Natural killer cell treated with Interleukin-12 subunit alpha and Interleukin-12 subunit beta and Interleukin-15 and Interleukin-18, amount 100 ng/mL, for 72 hours (primary cell): ENCODE results near the gene SPOCK1. TPM values are rescaled to one million over a fixed set of nuclear protein-coding genes. Genes with fewer than 3 reads are reported as not detected.

ENCODE experiments used
- ATAC-seq, 2 donors: fragments of 150-1000 bp; cut with Tn5 transposase in 1 of 2; sonication (Bioruptor Pico), chemical (Tn5 transposase) in 1 of 2; 2 replicates each; pipeline ENCODE4 v1.10.0; 2021
- DNase-seq: peaks from one replicate; pipeline ENCODE4 v3.0.0; 2022; ENCODE audit warnings: low spot score
- H3K27ac Mint-ChIP-seq, 2 donors: 1 replicate in 1 of 2; 2 replicates in 1 of 2; pipeline ENCODE4 v1.8.0; 2022; ENCODE audit warnings: mixed read lengths in 2 of 2, mild to moderate bottlenecking in 1 of 2, moderate library complexity in 1 of 2
- H3K27me3 Mint-ChIP-seq, 2 donors: 1 replicate in 1 of 2; 2 replicates in 1 of 2; pipeline ENCODE4 v1.8.0; 2022; ENCODE audit warnings: mixed read lengths in 2 of 2
- H3K36me3 Mint-ChIP-seq: one replicate; pipeline ENCODE4 v1.8.0; 2022; ENCODE audit warnings: mixed read lengths
- H3K4me1 Mint-ChIP-seq, 2 donors: 1 replicate in 1 of 2; 2 replicates in 1 of 2; pipeline ENCODE4 v1.8.0; 2022; ENCODE audit warnings: low read depth in 2 of 2, mixed read lengths in 2 of 2, mild to moderate bottlenecking in 1 of 2
- H3K4me3 Mint-ChIP-seq: one replicate; pipeline ENCODE4 v1.8.0; 2022; ENCODE audit warnings: mixed read lengths
- H3K9me3 Mint-ChIP-seq: 2 replicates; pipeline ENCODE4 v1.8.0; 2022; ENCODE audit warnings: mixed read lengths
- total RNA-seq, 2 donors: library from RNA; stranded (reverse); gene quantifications; one replicate each; pipeline ENCODE4 v1.2.3, GENCODE V29; 2022

The SPOCK1 gene
- total RNA-seq, 2 donors from 2014 or later, result not detected

DNA sequence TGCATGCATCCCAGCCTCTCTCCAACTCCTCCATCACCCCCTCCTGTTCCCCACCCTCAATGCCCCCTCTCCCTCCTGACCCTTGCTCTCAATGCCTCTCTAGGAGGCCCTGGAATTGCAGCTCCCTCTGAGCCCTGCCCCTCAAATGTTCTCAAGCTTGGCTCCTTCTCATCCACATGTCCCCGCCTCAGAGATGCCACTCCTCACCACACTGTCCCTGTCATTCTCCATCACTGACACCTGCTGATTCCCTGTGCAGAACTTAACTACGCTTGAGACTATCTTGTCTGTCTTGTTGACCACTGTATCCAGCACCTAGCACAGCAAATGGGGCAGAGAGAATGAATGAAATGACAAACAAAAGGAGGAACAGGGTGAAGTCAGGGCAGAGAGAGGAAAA lies 314.4 kb downstream of the SPOCK1 start:
- ATAC-seq, result no peak
- H3K27me3 Mint-ChIP-seq, result peaks cover 7 to 9% of the 10 kb centered on the region in 2 donors
- no peak for DNase-seq
- H3K4me1 Mint-ChIP-seq, result no peaks in the 10 kb centered on the region
- no peak overlapping the region for H3K27ac Mint-ChIP-seq
- H3K9me3 Mint-ChIP-seq, result peaks cover 5% of the 10 kb centered on the region
- H3K36me3 Mint-ChIP-seq, result no peaks in the 10 kb centered on the region
- H3K4me3 Mint-ChIP-seq, result no peak overlapping the region

DNA sequence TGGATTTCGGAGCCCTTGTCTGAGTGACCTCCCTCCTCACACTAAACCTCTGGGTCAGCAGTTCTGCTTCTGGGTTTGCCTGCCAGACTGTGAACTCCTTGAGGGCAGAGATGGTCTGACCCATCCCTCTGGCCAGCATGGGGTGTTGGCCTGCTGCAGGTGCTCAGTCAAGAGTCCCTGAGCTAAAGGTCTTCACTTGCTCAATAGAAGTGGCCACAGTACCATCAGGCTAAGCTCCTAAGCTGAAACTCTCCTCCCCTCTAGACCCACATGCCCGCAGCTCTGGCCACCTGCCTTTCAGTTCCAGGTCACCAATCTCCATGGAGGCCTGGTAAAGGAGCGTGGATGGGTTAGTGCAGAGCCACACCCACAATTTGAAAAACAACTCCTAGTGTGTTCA lies 316.6 kb downstream of the SPOCK1 start:
- no peak for ATAC-seq
- DNase-seq, result no peak
- Mint-ChIP-seq H3K27me3 (peaks cover 7% of the 10 kb centered on the region in 2 donors), H3K36me3 (no peaks in the 10 kb centered on the region), H3K4me3 (no peak overlapping the region), H3K4me1 (no peaks in the 10 kb centered on the region), H3K9me3 (peaks cover 3% of the 10 kb centered on the region), H3K27ac (no peak overlapping the region)

GRCh38 chr5:137181667-137182066 lies 317.5 kb downstream of the SPOCK1 start:
- H3K9me3 Mint-ChIP-seq, result peaks cover 3% of the 10 kb centered on the region
- DNase-seq (no peak), ATAC-seq (no peak)
- H3K4me3 Mint-ChIP-seq, result no peak overlapping the region
- H3K4me1 Mint-ChIP-seq, result no peaks in the 10 kb centered on the region
- H3K36me3 Mint-ChIP-seq, result no peaks in the 10 kb centered on the region
- no peak overlapping the region for H3K27ac Mint-ChIP-seq
- peaks cover 0 to 3% of the 10 kb centered on the region in 2 donors for H3K27me3 Mint-ChIP-seq

DNA sequence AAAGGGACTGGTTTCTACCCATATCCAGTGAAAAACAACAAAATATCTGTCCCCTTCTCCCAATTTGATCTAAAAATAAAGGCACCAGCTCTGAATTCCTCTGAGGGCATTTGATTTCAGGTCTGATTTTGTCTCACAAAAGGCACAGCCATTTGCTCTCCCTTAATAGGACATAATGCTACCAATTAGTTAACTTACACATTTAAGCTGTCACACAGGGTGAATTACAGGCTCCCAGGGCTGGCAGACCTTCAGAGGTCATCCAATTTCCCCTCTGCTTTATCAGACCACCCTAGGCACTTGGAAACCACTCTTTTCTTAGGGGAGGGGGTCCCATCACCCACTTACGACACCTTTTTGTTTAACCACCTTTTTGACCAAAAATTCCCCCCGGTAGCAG lies 319.9 kb downstream of the SPOCK1 start:
- Mint-ChIP-seq H3K4me3 (no peak overlapping the region), H3K27me3 (no peaks in the 10 kb centered on the region), H3K36me3 (no peaks in the 10 kb centered on the region), H3K27ac (no peak overlapping the region), H3K9me3 (no peaks in the 10 kb centered on the region), H3K4me1 (no peaks in the 10 kb centered on the region)
- ATAC-seq (no peak), DNase-seq (no peak)

DNA sequence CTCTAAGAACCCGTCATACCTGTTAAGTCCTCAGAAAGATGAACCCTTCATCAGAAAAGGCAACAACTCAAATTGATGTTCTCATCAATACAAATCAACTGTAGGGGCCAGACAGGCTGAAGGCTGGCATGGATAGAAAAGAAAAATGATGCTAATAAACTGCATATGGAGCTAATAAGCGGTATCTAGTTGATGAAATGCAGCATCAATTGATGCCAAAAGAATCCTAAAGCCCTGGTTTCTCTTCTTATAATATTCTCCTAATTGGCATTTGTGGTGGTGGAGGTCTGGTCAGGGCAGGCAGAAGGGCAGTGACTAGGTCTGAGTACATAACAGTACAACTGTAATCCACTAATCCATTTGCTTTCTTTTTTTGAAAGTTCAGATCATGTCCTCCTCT lies 322.5 kb downstream of the SPOCK1 start:
- ATAC-seq (no peak), DNase-seq (no peak)
- Mint-ChIP-seq H3K36me3 (no peaks in the 10 kb centered on the region), H3K4me3 (no peak overlapping the region), H3K27me3 (no peaks in the 10 kb centered on the region), H3K9me3 (no peaks in the 10 kb centered on the region), H3K4me1 (no peaks in the 10 kb centered on the region), H3K27ac (no peak overlapping the region)

GRCh38 chr5:137176126-137176525 lies 323.0 kb downstream of the SPOCK1 start:
- H3K4me3 Mint-ChIP-seq, result no peak overlapping the region
- no peak overlapping the region for H3K27ac Mint-ChIP-seq
- ATAC-seq (no peak), DNase-seq (no peak)
- H3K9me3 Mint-ChIP-seq, result no peaks in the 10 kb centered on the region
- no peaks in the 10 kb centered on the region for H3K27me3 Mint-ChIP-seq
- no peaks in the 10 kb centered on the region for H3K36me3 Mint-ChIP-seq
- no peaks in the 10 kb centered on the region for H3K4me1 Mint-ChIP-seq

DNA sequence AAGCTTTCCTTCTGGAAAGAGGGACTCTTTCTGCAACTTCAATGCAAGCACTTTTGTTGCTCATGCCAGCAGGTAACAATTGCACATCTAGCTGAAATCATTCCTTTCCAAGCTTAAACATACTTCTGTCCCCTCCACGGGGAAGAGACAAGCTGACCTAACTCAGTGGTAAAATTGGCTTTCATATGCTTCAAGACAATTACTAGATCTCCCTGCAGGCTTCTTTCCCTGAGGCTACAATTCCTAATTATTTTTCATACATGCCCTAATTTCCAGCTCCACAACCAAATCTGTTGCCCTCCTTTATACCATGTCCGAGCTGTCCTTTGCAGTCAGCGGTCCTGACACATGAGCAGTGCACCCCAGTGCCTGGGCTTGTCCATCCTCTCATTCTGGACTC lies 324.9 kb downstream of the SPOCK1 start:
- H3K27me3 Mint-ChIP-seq, result no peaks in the 10 kb centered on the region
- H3K4me3 Mint-ChIP-seq, result no peak overlapping the region
- H3K36me3 Mint-ChIP-seq, result no peaks in the 10 kb centered on the region
- no peaks in the 10 kb centered on the region for H3K4me1 Mint-ChIP-seq
- no peaks in the 10 kb centered on the region for H3K9me3 Mint-ChIP-seq
- no peak overlapping the region for H3K27ac Mint-ChIP-seq
- ATAC-seq (no peak), DNase-seq (no peak)

DNA sequence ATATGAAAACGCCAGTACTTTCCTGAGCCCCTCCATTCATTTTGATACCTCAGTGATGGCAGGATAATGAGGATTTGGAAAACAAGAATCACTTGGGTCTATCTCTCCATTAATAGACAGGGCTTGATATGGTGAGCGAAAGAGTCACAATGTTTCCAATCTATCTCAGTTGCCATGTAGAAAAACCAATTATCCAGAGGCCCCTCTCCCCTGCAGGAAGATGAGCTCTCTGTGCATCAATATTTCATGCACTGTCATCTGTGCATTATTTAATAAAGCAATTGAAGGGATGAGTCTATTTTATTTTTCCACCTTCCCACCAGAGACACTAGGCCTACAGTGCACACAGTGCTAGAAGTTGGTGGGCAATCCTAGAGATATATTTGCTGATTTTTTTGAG lies 326.9 kb downstream of the SPOCK1 start:
- Mint-ChIP-seq H3K4me1 (no peaks in the 10 kb centered on the region), H3K9me3 (no peaks in the 10 kb centered on the region), H3K27me3 (no peaks in the 10 kb centered on the region), H3K36me3 (no peaks in the 10 kb centered on the region), H3K4me3 (no peak overlapping the region), H3K27ac (no peak overlapping the region)
- DNase-seq, result no peak
- ATAC-seq, result no peak

- no peak for ATAC-seq
- Mint-ChIP-seq H3K27me3 (no peaks in the 10 kb centered on the region), H3K36me3 (no peaks in the 10 kb centered on the region), H3K4me3 (no peak overlapping the region), H3K27ac (no peak overlapping the region), H3K4me1 (no peaks in the 10 kb centered on the region), H3K9me3 (no peaks in the 10 kb centered on the region)
- no peak for DNase-seq
These were observed 331.9 kb downstream of the SPOCK1 start for GRCh38 chr5:137167187-137167586.

DNA sequence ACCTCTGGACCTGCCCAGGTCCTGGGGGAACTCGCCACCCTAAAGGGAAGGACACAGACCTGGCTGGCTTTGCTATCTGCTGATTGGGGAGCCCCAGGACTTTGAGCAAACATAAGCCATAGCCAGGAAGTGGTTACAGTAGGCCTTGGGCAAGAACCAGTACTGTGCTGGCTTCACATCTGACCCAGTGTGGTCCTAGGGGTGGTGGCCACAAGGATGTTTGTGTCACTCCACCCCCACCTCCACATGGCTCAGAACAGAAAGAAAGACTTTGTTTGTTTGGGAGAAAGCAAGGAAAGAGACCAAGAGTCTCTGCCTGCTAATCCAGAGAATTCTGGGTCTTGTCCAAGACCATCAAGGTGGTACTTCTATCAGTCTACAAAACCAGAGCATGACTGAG lies 334.2 kb downstream of the SPOCK1 start:
- H3K27ac Mint-ChIP-seq, result no peak overlapping the region
- ATAC-seq (no peak), DNase-seq (no peak)
- H3K4me1 Mint-ChIP-seq, result no peaks in the 10 kb centered on the region
- H3K9me3 Mint-ChIP-seq, result no peaks in the 10 kb centered on the region
- no peak overlapping the region for H3K4me3 Mint-ChIP-seq
- H3K27me3 Mint-ChIP-seq, result no peaks in the 10 kb centered on the region
- no peaks in the 10 kb centered on the region for H3K36me3 Mint-ChIP-seq

GRCh38 chr5:137164536-137164935 lies 334.6 kb downstream of the SPOCK1 start:
- H3K9me3 Mint-ChIP-seq, result no peaks in the 10 kb centered on the region
- H3K4me3 Mint-ChIP-seq, result no peak overlapping the region
- no peak overlapping the region for H3K27ac Mint-ChIP-seq
- H3K4me1 Mint-ChIP-seq, result no peaks in the 10 kb centered on the region
- ATAC-seq, result no peak
- no peaks in the 10 kb centered on the region for H3K27me3 Mint-ChIP-seq
- DNase-seq, result no peak
- H3K36me3 Mint-ChIP-seq, result no peaks in the 10 kb centered on the region

- Mint-ChIP-seq H3K27me3 (no peaks in the 10 kb centered on the region), H3K9me3 (no peaks in the 10 kb centered on the region), H3K4me3 (no peak overlapping the region), H3K27ac (no peak overlapping the region), H3K36me3 (no peaks in the 10 kb centered on the region), H3K4me1 (no peaks in the 10 kb centered on the region)
- ATAC-seq, result no peak
- no peak for DNase-seq
These were observed 340.4 kb downstream of the SPOCK1 start for GRCh38 chr5:137158691-137159090.

DNA sequence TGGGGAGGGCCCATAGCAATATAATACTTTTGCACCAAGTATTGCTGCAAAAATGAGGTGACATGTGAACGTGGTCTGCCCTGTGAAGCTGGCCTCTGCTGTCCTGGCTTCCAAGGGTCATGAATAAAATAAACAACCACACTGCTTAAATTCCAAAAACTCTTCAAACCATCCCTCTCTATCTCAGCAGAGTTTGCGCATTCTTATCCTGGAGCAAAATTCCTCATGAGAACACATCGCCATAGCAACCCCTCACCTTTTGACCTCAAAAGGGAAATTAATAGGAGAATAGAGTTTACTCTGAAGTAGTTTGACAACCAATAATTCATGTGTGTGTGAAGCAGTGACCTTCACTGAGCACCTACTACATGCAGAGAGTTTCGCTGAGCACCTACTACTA lies 342.9 kb downstream of the SPOCK1 start:
- no peak overlapping the region for H3K27ac Mint-ChIP-seq
- no peak overlapping the region for H3K4me3 Mint-ChIP-seq
- H3K4me1 Mint-ChIP-seq, result no peaks in the 10 kb centered on the region
- no peak for ATAC-seq
- no peak for DNase-seq
- no peaks in the 10 kb centered on the region for H3K9me3 Mint-ChIP-seq
- H3K36me3 Mint-ChIP-seq, result no peaks in the 10 kb centered on the region
- peaks cover 0 to 2% of the 10 kb centered on the region in 2 donors for H3K27me3 Mint-ChIP-seq

DNA sequence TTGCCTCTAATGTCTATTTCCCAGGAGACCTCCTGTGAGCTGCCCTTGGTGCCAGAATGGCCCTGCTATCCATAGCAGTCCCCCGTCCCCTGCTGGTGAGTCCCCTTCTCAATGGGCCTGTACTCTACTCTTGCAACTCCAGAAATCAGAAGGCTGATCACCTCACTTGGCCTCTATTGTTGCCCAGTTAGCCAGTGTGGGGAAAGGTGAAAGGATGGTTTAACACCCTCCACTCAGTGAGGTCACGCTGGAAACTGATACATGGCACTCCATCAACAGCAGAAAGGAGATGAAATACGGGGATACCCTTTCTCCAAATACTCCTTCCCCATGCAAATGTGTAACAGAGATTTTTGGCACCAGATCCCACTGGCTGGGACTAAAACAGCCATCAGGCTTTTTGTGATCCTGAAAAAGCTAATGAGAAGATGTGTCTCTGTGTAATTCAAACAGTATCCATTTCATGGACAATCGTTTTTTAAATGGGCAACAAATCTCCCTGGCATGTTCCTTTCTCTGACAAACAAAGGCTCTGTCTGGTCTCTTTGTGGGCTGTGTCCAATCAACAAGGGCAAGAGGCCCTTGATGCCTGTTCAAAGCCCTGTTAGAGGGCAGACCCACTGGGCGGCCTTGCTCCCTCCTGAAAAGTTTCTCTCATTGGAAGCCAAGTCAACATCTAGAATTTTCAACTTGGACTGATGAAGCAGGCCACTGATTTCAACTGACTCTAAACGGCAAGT lies 343.7 kb downstream of the SPOCK1 start:
- no peak for DNase-seq
- H3K9me3 Mint-ChIP-seq, result no peaks in the 10 kb centered on the region
- no peaks in the 10 kb centered on the region for H3K4me1 Mint-ChIP-seq
- no peak overlapping the region for H3K4me3 Mint-ChIP-seq
- no peak overlapping the region for H3K27ac Mint-ChIP-seq
- ATAC-seq, result no peak
- peaks cover 0 to 2% of the 10 kb centered on the region in 2 donors for H3K27me3 Mint-ChIP-seq
- H3K36me3 Mint-ChIP-seq, result no peaks in the 10 kb centered on the region

- Mint-ChIP-seq H3K27ac (no peak overlapping the region), H3K4me3 (no peak overlapping the region), H3K27me3 (peaks cover 2 to 5% of the 10 kb centered on the region in 2 donors), H3K4me1 (no peaks in the 10 kb centered on the region), H3K36me3 (no peaks in the 10 kb centered on the region), H3K9me3 (no peaks in the 10 kb centered on the region)
- ATAC-seq (no peak), DNase-seq (no peak)
These were observed 346.5 kb downstream of the SPOCK1 start for GRCh38 chr5:137152616-137153015.
